Amniotic epithelial cell (primary cell): Measurements from ENCODE around the gene RPS15.

Experiments used
- DNase-seq: peaks from one replicate; pipeline ENCODE4 v3.0.0-alpha.2; 2010; ENCODE audit warnings: low read depth

RPS15 gene

DNA sequence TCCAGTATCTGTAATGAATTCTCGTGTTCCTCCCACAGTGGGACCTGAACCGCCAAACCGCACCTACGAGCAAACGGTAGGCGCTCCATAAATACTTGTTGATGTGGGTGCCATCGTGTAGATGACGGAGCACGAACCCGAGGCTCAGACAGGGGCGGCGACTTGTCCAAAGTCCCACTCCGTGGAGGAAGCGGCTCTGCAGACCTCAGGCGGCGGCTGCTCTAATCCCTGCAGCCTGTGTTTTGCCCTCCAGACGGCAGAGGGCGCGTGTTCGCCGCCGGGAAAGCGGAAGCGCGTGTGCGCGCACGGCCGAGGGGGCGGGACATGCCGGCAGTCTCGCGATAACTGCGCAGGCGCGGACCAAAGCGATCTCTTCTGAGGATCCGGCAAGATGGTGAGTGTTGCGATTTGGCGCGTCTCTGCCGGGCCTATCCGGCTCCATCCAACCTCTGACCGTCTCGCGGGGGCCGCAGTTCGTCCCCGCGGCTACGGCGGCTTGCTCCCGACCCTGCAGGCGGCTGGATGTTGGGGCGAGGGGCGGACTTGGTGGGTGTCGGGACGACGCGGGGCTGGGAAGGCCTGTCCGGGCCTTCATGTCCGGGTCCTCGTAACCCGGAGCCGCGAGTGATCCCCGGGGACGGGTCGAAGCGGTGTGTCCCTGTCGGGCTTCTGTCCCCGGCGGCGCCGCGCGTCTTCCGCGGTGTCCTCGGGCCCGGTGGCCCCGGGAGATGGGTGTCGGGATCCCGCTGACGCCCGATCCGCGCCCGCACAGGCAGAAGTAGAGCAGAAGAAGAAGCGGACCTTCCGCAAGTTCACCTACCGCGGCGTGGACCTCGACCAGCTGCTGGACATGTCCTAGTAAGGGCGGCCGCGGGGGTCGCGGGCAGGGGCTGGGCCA, at the start of gene RPS15:
Gene RPS15, plus strand, starts transcription at position 362 of the 898 bp plus-strand sequence. Its CDS starts 30 bp downstream, at position 392.
- DNase-seq, result peak; percentile 88

DNA sequence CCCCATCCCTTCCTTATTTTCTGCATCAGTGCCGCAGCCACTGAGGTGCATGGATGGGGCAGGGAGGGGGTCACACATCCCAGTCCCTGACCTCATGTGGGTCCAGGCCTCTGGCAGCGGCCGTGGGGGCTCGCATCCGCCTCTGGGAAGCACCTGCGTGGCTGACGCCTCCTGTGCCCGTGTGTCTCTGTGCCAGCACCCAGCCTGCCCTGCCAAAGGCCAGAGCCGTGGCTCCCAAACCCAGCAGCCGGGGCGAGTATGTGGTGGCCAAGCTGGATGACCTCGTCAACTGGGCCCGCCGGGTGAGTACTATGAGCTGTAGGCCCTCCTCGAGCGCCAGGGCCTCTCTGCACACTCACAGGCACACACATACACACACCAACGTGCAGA, 49.6 kb upstream of the RPS15 start:
- no peak for DNase-seq

DNA sequence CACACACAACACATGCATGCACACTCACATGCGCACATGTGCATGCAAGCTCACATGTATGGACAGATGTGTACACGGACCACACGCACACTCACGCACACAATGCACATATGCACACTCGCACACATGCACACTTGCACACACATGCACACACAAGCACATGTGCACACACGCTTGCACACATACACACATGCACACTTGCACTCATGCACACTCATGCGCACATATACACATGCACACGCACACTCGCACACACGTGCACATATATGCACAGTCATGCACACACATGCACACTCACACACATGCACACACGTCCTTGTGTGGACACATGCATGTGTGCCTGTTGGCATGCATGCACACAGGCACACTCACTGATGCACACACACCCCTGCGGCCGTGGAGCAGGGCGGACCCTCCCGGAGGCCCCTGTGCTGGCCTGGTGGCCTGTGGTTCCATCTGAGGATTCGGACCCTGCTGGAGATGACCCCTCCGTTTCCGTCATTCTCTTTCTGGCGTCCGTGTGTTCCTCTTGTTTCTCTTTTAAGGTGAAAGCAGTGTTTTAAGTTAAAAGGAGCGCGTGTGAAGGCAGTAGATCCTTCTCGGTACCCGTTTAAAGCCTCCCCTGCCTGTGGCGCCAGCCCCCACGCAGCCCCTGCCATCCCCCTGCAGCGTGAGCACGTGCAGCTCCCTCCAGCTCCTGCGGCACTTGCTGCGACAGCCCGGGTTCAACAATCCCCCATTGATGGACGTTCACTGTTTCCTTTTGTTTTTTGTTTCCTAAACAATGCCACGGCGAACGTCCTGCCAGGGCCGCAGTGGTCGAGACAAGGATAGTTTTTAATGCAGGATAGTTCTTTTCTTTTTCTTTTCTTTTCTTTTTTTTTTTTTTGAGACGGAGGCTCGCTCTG, 48.9 kb upstream of the RPS15 start:
- DNase-seq, result no peak

DNA sequence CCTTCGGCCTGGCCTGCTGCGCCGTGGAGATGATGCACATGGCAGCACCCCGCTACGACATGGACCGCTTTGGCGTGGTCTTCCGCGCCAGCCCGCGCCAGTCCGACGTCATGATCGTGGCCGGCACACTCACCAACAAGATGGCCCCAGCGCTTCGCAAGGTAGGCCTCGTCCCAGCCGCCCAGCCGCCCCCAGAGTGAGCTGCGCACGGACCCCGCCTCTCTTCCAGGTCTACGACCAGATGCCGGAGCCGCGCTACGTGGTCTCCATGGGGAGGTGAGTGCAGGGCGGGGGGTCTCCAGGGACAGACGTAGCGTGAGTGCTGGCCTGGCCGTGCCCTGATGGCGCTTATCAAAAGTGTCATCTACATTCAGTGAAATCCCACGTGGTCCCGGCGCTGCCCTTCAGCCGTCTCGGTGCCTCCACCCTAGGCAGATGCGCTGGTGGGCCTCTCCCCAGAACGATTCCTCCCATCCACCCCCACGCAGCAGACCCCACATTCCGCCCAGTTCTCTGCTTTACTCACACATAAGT, 47.2 kb upstream of the RPS15 start:
- no peak for DNase-seq

DNA sequence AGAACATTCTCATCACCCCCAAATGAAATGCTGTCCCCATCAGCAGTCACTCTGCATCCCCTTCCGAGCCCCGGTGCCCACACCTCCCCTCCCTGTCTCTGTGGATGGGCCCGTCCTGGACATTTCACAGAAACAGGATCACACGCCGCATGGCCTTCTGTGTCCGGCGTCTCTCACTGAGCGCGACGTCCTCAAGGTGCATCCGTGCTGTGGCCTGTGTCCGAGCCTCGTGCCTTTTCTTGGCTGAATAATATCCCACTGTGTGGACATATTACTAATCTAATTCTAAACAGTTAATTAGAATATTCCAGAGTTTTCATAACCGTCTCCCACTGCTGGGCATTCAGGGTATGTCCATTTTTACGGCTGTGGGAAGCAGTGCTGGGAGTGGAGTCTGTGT, 45.8 kb upstream of the RPS15 start:
- DNase-seq, result no peak

DNA sequence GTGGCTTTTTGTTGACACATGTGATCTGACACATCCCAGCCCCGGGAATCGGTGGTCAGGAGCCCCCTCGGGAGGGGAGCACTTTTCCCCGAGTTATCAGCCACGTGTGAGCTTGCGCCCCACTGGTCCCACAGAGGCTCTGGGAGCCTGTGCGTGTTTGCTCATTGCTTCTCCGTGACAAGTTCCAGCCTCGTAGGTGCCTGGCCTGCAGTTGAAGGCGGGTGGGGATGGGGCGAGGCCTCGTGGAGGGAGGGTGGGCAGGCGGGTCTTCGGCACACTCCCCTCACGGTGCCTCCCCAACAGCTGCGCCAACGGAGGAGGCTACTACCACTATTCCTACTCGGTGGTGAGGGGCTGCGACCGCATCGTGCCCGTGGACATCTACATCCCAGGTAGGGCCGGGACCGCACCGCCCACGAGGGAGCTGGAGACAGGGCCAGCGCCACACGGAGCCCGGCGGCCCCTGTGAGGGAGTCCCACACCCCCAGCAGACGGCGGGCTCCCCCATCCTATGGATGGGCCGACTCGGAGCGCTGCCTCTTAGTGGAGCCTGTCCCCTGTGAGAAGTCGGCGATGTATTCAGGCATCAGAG, 45.2 kb upstream of the RPS15 start:
- no peak for DNase-seq

DNA sequence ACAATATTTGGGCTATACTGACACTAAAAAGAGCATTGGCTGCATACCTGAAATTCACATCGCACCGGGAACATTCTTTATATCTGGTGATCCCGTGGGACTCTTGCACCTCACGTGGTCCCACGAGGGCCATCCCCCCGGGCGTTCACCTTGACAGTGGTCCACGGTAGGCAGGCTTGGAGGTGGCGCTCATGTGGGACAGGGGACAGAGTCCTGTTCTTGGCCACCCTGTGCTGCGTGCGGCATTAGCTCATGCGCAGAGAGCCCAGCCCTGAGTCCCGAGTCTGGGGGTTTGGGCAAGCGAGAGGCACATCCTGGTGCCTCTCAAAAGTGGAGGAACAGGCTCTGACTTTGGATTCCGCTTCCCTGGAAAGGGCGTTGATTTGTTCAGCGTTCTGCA, 44.4 kb upstream of the RPS15 start:
- DNase-seq, result no peak

DNA sequence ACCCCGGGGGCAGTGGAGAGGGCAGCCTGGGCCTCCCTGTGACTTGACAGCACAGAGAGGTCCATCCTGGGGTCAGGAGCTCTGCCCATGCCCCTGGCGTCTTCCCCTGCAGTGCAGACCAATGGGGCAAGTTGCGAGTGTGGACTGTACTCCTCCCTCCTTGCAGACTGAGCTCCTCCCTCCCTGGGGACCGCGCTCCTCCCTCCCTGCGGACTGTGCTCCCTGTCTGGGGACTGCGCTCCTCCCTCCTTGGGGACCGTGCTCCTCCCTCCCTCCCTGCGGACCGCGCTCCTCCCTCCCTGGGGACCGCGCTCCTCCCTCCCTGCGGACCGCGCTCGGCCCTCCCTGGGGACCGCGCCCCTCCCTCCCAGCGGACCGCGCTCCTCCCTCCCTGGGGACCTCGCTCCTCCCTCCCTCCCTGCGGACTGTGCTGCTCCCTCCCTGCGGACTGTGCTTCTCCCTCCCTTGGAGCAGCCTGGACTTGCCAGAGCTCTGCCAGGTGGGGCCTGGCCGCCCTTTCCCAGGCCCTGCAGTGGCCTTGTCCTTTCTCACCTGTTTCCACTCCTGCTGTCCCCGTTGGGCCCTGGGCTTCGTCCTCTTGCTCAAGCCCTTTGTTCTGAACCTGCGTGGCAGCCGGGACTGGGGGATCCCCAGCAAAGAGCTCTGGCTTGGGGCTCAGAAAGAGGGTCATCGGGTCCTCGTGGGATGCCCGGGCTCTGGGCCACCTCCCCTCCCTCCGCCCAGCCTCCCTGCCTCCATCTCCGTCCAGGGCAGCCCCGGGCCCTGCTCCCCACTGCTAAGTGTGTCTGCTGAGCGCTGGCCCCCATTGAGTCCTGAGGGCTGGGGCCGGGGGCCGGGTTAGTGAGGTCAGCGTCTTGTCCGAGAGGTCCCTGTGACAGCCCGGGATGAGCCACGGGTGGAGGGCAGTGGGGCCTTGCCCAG, 43.7 kb upstream of the RPS15 start:
- DNase-seq, result no peak

DNA sequence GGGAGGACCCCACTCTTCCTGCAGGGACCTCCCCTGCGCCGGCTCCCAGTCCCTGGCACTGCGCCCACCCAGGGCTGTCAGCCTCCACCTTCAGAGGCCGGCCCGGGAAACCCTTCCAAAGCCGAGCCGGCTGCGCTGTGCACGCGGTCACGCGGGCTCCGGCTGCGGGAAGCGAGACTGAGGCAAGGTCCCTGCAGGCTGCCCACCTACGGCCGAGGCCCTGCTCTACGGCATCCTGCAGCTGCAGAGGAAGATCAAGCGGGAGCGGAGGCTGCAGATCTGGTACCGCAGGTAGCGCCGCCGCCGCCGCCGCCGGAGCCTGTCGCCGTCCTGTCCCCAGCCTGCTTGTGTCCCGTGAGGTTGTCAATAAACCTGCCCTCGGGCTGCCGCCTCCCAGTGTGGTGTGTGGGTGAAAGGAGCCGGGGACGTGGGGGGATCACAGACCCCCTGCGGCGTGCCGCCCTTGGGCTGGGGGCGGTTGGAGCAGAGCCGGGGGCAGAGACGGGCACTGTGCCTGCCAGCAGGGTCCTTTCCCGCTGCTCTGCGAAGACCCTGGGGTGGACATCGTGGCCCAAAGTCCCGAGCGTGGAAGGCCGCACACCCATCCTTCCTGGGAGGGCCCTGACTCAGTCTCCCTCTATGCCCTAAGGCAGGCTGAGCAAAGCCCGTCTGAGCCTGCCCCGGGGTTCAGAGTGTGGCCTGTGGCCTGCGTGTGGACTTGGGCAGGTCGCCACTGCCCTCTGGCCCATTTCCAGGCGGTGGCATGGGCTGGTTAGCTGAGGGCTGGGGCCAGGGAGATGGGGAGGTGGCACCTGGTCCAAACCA, 42.8 kb upstream of the RPS15 start:
- DNase-seq, result no peak

DNA sequence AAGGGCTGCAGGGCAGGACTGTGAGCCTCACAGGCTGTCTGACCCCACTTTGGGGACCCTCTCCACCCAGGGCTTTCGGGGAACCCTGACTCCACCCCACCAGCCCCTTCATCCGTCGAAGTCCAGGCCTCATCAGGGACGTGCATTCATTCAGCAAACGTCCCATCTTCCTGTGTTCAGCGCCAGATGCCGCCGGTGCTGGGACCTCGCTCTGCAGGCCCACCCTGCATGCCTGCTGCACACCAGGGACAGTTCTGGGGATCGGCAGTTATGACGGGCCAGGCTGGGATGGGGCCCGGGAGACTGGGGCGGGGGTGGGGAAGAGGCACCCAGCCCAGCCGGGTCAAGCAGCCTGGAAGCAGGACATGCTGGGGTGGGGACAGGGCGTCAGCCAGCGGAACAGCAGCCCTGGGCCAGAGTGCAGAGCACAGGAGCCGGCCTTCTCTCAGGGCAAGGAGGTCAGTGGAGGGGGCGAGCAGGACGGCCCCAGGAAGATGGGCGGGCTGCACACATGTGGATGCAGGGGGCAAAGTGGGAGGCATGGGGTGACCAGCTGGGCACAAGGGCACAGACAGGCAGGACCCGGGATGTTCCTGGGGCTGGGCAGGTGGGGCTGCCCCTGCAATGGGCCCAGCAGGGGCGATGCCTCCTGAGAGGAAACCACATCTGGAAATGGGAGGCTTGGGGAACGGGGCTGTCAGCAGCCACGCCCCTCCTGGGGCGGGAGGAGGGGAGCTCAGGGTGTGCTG, 42.0 kb upstream of the RPS15 start:
- DNase-seq, result no peak

DNA sequence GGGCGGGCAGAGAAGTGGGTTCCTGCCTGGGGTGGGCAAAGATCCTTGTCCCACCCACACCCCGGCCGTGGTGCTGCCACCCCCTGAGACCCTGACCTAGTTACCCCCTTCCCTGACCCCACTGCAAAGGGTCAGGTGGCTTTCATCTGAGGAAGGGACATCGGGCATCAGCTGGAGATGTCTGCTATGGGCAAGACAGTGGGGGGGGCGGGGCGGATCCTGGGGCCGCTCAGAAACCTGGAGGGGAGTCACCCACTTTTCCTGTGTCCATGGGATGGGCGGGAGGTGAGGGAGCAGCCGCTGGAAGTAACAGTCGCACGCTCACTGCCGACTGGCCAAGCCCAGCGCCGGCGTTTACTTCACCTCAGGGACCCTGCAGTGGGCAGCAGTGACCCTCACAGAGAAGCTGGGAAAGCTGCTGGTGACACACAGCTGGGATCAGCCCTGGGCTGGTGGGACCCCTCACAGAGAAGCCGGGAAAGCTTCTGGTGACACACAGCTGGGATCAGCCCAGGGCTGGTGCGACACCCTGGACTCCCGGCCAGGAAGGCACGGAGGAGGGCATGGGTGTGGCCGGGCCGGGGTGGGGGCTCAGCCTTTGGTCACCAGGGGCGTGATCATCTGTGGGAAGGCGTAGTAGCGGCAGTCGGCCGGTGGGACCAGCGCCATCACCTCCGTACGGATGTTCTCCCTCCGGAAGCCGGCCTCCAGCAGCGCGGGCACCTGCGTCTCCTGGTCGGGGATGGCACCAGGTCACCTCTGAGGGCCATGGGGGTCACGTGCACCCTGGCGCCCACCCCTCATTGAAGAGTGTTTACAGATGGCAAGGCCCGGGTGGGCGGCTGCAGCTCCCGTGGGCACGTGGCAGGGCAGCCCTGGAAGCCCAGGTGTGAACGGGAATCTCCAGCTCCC, 41.2 kb upstream of the RPS15 start:
- DNase-seq, result no peak

DNA sequence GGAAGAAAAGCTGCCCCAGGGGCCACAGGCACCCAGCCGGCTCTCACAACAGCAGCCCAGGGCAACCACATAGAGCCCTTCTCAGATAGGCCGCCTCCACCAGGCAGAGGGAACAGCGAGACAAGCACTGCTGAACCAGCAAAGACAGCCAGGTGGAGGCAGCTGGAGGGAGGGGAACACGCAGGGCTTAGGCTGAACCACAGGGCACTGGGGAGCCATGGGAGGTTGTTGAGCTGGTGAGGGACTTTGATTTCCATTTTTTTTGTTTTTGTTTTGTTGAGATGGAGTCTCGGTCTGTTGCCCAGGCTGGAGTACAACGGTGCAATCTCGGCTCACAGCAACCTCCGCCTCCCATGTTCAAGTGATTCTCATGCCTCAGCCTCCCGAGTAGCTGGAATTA, 40.4 kb upstream of the RPS15 start:
- no peak for DNase-seq

DNA sequence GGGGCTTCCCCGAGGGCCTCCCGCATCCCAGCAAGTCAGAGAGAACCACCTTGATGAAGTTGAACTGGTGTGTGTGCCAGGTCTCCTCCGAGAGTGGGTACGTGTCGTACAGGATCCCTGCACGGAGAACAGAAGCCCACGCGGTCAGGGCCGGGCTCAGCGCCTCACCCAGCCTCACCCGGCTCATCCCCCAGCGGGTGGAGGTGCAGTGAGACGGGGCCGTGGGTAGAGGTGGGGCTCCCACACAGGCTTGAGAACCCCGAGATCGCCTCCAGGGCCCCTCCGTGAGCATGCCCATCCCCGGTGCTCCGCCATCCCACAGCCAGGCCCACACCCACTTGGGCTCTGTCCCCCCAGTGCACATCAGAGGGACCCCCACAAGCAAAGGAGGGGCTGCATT, 39.1 kb upstream of the RPS15 start:
- DNase-seq, result no peak

DNA sequence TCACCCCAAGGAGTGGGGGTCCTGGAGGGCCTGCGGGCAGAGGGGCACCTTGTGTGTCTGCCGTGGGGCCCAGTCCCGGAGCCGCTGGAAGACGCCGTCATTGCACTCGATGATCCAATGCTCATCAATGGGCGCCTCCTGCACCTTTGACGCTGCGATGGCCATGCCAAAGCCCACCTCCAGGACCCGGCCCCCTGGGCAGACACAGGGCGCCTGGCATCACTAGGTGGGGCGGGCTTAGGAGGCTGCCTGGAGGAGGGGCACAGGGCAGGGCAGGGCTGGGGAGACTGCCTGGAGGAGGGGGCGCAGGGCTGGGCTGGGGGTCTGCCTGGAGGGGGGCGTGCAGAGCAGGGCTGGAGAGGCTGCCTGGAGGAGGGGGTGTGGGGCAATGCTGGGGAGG, 38.5 kb upstream of the RPS15 start:
- no peak for DNase-seq

DNA sequence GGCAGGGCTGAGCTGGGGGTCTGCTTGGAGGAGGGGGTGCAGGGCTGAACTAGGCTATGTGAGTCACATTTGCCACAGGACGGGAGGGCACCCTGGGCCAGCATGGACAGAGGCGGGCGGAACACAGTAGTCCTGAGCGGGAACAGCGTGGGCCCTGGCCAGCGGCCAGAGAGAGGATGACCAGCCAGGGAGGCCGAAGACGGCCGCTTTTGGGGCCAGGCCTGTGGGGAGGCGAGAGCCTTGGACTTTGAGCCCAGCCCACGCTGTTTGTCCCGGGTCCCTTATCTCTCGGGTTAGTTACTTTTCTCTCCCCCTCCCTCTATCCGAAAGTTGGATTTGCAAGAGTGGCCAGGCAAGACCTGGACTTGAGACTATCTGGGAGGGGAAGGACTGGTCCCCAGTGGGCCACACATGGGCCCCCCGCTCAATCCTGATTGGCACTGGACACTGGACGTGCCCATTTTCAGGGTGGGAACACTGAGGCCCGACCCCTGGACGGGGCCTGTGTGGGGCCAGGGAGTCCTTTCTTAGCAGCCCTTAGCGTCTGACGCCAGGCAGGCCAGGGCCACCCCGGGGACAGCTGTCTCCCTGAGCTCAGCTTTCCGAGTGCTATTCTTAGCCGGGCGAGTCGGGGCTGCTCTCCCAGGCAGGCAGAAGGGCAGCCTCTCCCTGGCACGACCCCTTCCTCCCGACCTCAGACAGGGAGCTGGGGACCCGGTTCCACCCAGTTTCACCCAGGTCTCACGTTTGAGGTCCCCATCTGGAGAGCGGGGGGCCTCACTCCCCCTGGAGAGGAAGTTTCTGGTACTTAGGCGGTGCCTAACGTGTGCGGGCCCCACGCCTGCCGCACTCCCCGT, 37.7 kb upstream of the RPS15 start:
- DNase-seq, result no peak

DNA sequence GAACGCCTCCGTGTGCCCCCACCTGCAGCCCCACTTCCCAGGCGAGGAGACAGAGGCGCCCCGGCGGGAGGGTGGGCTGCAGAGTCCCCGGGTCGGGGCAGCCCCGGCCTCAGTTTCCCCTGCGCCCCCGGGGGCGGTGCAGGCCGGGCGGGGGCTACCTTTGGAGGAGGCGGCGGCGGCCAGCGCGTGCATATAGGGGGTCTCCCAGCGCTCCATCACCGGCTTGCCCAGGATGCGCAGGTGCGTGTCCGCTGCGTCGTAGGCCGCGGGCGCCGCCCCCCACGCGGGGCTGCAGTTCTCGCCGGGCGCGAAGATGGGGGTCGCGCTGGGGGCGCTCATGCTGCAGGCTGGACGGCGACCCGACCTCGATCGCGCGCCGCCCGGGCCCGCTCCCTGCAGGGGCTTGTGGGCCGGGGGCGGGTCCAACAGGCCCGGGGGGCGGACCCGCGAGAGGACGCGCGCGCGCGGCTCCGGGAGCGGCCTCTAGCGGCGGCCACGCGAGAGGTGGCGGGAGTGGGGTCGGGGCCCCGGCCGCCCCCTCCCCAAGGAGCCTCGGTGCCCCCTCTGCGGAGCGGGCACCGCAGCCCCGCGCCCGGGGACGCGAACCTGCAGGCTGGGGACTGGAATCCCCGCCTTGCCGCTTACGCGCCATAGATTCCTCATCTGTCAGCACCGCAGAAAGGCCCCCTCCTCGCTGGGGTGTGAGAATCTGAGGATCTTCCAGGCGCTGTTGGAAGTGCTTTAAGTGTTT, 36.9 kb upstream of the RPS15 start, which contains the start of gene GAMT:
Gene GAMT, minus strand, starts transcription at position 405 of the 751 bp plus-strand sequence. Its CDS starts 66 bp downstream, at position 339.
- DNase-seq, result no peak

DNA sequence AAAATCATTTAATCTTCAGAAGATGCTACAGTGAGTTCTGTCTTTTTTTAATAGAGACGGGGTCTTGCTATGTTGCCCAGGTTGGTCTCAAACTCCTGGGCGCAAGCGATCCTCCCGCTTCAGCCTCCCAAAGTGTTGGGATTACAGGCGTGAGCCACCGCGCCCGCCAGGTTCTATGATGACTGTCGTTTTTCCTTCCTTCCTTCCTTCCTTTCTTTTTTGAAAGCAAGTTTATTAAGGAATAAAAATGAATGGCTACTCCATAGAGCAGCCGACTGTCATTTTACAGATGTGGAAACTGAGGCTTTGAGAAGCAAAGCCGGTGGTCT, 36.3 kb upstream of the RPS15 start:
- DNase-seq, result no peak
